HL-60 (cell line): ENCODE measurements around the gene BPNT1.
"Not testable (repeated sequence)": the region's sequence is repeated elsewhere in the genome, so short reads cannot be mapped to it uniquely, and the experiment has no call there.

ENCODE experiments used
- POLR2AphosphoS5 ChIP-seq: IDR thresholded peaks from 2 replicates; pipeline ENCODE4 v1.6.1; 2012; ENCODE audit warnings: low read depth
- REST ChIP-seq: IDR thresholded peaks from 2 replicates; pipeline ENCODE4 v1.6.1; 2012; ENCODE audit warnings: low read depth; ENCODE audit not compliant: insufficient replicate concordance
- TF ChIP-seq, protein P1 (sequence below): IDR thresholded peaks from one replicate; pipeline ENCODE4 v1.5.1; 2011; ENCODE audit warnings: low read length, control low read depth, inconsistent platforms; ENCODE audit not compliant: insufficient read depth

- TF ChIP-seq, protein P1, sequence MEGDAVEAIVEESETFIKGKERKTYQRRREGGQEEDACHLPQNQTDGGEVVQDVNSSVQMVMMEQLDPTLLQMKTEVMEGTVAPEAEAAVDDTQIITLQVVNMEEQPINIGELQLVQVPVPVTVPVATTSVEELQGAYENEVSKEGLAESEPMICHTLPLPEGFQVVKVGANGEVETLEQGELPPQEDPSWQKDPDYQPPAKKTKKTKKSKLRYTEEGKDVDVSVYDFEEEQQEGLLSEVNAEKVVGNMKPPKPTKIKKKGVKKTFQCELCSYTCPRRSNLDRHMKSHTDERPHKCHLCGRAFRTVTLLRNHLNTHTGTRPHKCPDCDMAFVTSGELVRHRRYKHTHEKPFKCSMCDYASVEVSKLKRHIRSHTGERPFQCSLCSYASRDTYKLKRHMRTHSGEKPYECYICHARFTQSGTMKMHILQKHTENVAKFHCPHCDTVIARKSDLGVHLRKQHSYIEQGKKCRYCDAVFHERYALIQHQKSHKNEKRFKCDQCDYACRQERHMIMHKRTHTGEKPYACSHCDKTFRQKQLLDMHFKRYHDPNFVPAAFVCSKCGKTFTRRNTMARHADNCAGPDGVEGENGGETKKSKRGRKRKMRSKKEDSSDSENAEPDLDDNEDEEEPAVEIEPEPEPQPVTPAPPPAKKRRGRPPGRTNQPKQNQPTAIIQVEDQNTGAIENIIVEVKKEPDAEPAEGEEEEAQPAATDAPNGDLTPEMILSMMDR: not testable (repeated sequence)
- TF ChIP-seq POLR2AphosphoS5, REST: not testable (repeated sequence)
These were observed 23.0 kb upstream of the BPNT1 start for GRCh38 chr1:220112600-220112999.
